DND-41 (cell line): ENCODE results near the gene TP53I11.

Source experiments
- EZH2 ChIP-seq: IDR thresholded peaks from 3 replicates; pipeline ENCODE4 v1.6.1; 2012; ENCODE audit warnings: borderline replicate concordance, low read depth, mild to moderate bottlenecking, moderate library complexity, low read length, inconsistent platforms; ENCODE audit not compliant: severe bottlenecking
- TF ChIP-seq, protein P1 (sequence below): IDR thresholded peaks from 2 replicates; pipeline ENCODE4 v1.5.1; 2012; ENCODE audit warnings: borderline replicate concordance, low read length, moderate library complexity, mild to moderate bottlenecking; ENCODE audit not compliant: poor library complexity, severe bottlenecking; ENCODE audit errors: extremely low read depth

DNA sequence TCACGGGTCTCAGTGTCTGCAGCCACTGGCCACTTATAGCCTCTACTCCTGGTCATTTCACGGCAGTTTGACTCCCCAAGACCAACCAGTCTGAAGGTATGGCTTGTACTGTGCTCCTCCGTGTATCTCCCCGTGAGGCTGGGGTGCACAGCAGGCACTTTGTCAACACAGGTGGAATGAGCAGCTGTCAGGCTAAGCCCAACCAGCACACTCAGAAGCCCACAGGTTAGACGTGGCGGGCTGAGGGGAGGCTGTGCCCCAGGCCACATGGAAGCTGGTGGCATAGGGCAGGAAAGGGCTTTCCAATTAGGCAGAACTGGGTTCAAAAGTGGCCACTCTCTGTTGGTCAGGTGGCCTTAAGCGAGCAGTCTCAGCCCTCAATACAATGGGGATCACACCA is 7.0 kb downstream of the TP53I11 start:
- TF ChIP-seq, protein P1, sequence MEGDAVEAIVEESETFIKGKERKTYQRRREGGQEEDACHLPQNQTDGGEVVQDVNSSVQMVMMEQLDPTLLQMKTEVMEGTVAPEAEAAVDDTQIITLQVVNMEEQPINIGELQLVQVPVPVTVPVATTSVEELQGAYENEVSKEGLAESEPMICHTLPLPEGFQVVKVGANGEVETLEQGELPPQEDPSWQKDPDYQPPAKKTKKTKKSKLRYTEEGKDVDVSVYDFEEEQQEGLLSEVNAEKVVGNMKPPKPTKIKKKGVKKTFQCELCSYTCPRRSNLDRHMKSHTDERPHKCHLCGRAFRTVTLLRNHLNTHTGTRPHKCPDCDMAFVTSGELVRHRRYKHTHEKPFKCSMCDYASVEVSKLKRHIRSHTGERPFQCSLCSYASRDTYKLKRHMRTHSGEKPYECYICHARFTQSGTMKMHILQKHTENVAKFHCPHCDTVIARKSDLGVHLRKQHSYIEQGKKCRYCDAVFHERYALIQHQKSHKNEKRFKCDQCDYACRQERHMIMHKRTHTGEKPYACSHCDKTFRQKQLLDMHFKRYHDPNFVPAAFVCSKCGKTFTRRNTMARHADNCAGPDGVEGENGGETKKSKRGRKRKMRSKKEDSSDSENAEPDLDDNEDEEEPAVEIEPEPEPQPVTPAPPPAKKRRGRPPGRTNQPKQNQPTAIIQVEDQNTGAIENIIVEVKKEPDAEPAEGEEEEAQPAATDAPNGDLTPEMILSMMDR: no peak
- TF ChIP-seq EZH2: no peak
